ENCODE measurements around the gene MIEF2. TPM values are rescaled to one million over a fixed set of nuclear protein-coding genes. Genes with fewer than 3 reads are reported as not detected.

MIEF2 gene
- total and polyA plus RNA-seq, 4 donors: 2.4 to 13.1 (median 9.3) TPM

DNA sequence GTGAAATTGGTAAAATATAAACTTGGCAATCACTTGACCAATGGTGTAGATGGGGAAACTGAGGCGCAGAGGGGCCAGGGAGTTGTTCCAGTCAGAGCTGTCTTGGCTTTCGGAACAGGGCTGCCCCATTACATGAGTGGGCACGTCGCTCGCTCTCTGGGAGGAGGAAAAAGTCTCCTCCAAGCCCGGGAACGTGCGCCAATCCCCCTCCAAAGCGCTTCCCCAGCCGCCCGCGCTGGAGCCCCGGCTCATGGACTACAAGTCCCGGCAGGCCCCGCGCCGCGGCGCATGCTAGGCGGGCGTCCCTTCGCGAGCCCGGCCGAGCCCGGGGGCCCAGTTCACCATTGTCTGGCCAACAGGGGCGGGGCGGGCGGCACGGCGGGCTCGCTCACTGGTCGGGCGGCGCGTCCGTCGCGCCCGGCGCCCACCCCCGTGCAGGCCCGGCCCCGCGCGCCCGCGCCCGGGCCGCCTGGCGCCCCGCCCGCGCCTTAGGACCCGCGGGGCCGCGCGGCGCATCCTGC, 35.3 kb upstream of the MIEF2 start, which contains the start of gene LLGL1:
Gene LLGL1, plus strand, starts transcription at position 515 of the 521 bp plus-strand sequence. CDS start 48 bp downstream, outside the sequence.
- intact Hi-C loops (cut with DNase I): no loop called here
- peak; percentile 98 to 99 for DNase-seq
- no peaks in the 10 kb centered on the region for H3K9me3 ChIP-seq (ENCODE audit: control insufficient read depth, low read length)
- no peaks in the 10 kb centered on the region for H3K36me3 ChIP-seq (ENCODE audit: control insufficient read depth in 1 of 2, insufficient read depth in 2 of 2, low read length in 1 of 2)
- peak; percentile 97 for ATAC-seq (ENCODE audit: low FRiP score)
- H3K27me3 ChIP-seq (ENCODE audit: control insufficient read depth in 1 of 2, insufficient read depth in 2 of 2, low read length in 1 of 2): no peaks in the 10 kb centered on the region
- no peak within 1 kb of the TSS for H3K27ac ChIP-seq (ENCODE audit: low read depth in 1 of 2, low read length in 2 of 2)
- H3K4me1 ChIP-seq (ENCODE audit: control insufficient read depth in 1 of 2, insufficient read depth in 2 of 2, low read length in 2 of 2): no peaks in the 10 kb centered on the region
- peak within 1 kb of the TSS; percentile 91 to 94 for H3K4me3 ChIP-seq (ENCODE audit: low read length in 2 of 2)
- 1 to 2% methylated on average over 36 to 60 of the region's 60 CpGs for WGBS, 2 donors

GRCh38 chr17:18225642-18226283, 34.7 kb upstream of the MIEF2 start:
- H3K27ac ChIP-seq (ENCODE audit: low read depth in 1 of 2, low read length in 2 of 2): no peak overlapping the region

GRCh38 chr17:18226284-18226945, 34.0 kb upstream of the MIEF2 start:
- intact Hi-C loops (cut with DNase I): no loop called here
- ATAC-seq (ENCODE audit: low FRiP score): no peak
- 18 to 22% methylated on average over 16 of the region's 16 CpGs for WGBS, 2 donors
- no peaks in the 10 kb centered on the region for H3K36me3 ChIP-seq (ENCODE audit: control insufficient read depth in 1 of 2, insufficient read depth in 2 of 2, low read length in 1 of 2)
- no peak overlapping the region for H3K27ac ChIP-seq (ENCODE audit: low read depth in 1 of 2, low read length in 2 of 2)
- H3K4me1 ChIP-seq (ENCODE audit: control insufficient read depth in 1 of 2, insufficient read depth in 2 of 2, low read length in 2 of 2): no peaks in the 10 kb centered on the region
- H3K27me3 ChIP-seq (ENCODE audit: control insufficient read depth in 1 of 2, insufficient read depth in 2 of 2, low read length in 1 of 2): no peaks in the 10 kb centered on the region
- peak overlapping the region; percentile 91 to 94 for H3K4me3 ChIP-seq (ENCODE audit: low read length in 2 of 2)
- H3K9me3 ChIP-seq (ENCODE audit: control insufficient read depth, low read length): no peaks in the 10 kb centered on the region
- DNase-seq: peak in 1 of 2 donors; percentile 74

More at GRCh38 chr17:18225642-18226283, 34.7 kb upstream of the MIEF2 start:
- DNase-seq (no peak), ATAC-seq (ENCODE audit: low FRiP score) (peak; percentile 8)
- intact Hi-C loops (cut with DNase I): no loop called here
- H3K27me3 ChIP-seq (ENCODE audit: control insufficient read depth in 1 of 2, insufficient read depth in 2 of 2, low read length in 1 of 2): no peaks in the 10 kb centered on the region
- 0 to 1% methylated on average over 12 to 57 of the region's 57 CpGs for WGBS, 2 donors
- no peaks in the 10 kb centered on the region for H3K4me1 ChIP-seq (ENCODE audit: control insufficient read depth in 1 of 2, insufficient read depth in 2 of 2, low read length in 2 of 2)
- H3K9me3 ChIP-seq (ENCODE audit: control insufficient read depth, low read length): no peaks in the 10 kb centered on the region
- H3K4me3 ChIP-seq (ENCODE audit: low read length in 2 of 2): peak overlapping the region; percentile 91 to 94
- no peaks in the 10 kb centered on the region for H3K36me3 ChIP-seq (ENCODE audit: control insufficient read depth in 1 of 2, insufficient read depth in 2 of 2, low read length in 1 of 2)

GRCh38 chr17:18227635-18228034, 32.8 kb upstream of the MIEF2 start:
- intact Hi-C loops (cut with DNase I): no loop called here
- DNase-seq (no peak), ATAC-seq (ENCODE audit: low FRiP score) (no peak)
- H3K4me3 ChIP-seq (ENCODE audit: low read length in 2 of 2): no peak overlapping the region
- no peaks in the 10 kb centered on the region for H3K36me3 ChIP-seq (ENCODE audit: control insufficient read depth in 1 of 2, insufficient read depth in 2 of 2, low read length in 1 of 2)
- no peak overlapping the region for H3K27ac ChIP-seq (ENCODE audit: low read depth in 1 of 2, low read length in 2 of 2)
- no peaks in the 10 kb centered on the region for H3K27me3 ChIP-seq (ENCODE audit: control insufficient read depth in 1 of 2, insufficient read depth in 2 of 2, low read length in 1 of 2)
- 97 to 99% methylated on average over 5 of the region's 5 CpGs for WGBS, 2 donors
- no peaks in the 10 kb centered on the region for H3K4me1 ChIP-seq (ENCODE audit: control insufficient read depth in 1 of 2, insufficient read depth in 2 of 2, low read length in 2 of 2)
- no peaks in the 10 kb centered on the region for H3K9me3 ChIP-seq (ENCODE audit: control insufficient read depth, low read length)

- intact Hi-C loops (cut with DNase I): no loop called here
- Histone ChIP-seq H3K27me3 (ENCODE audit: control insufficient read depth in 1 of 2, insufficient read depth in 2 of 2, low read length in 1 of 2) (no peaks in the 10 kb centered on the region), H3K27ac (ENCODE audit: low read depth in 1 of 2, low read length in 2 of 2) (no peak overlapping the region), H3K36me3 (ENCODE audit: control insufficient read depth in 1 of 2, insufficient read depth in 2 of 2, low read length in 1 of 2) (no peaks in the 10 kb centered on the region), H3K9me3 (ENCODE audit: control insufficient read depth, low read length) (no peaks in the 10 kb centered on the region), H3K4me1 (ENCODE audit: control insufficient read depth in 1 of 2, insufficient read depth in 2 of 2, low read length in 2 of 2) (no peaks in the 10 kb centered on the region), H3K4me3 (ENCODE audit: low read length in 2 of 2) (no peak overlapping the region)
- no peak for ATAC-seq (ENCODE audit: low FRiP score)
- DNase-seq: no peak
- 89 to 90% methylated on average over 10 of the region's 10 CpGs for WGBS, 2 donors
Observed at GRCh38 chr17:18228176-18228682, 32.2 kb upstream of the MIEF2 start.

GRCh38 chr17:18229254-18229653, 31.2 kb upstream of the MIEF2 start:
- ATAC-seq (ENCODE audit: low FRiP score): no peak
- 86% methylated on average over 4 of the region's 4 CpGs for WGBS, 2 donors
- Histone ChIP-seq H3K36me3 (ENCODE audit: control insufficient read depth in 1 of 2, insufficient read depth in 2 of 2, low read length in 1 of 2) (peaks cover 0 to 4% of the 10 kb centered on the region in 2 donors), H3K27me3 (ENCODE audit: control insufficient read depth in 1 of 2, insufficient read depth in 2 of 2, low read length in 1 of 2) (no peaks in the 10 kb centered on the region), H3K27ac (ENCODE audit: low read depth in 1 of 2, low read length in 2 of 2) (no peak overlapping the region), H3K4me3 (ENCODE audit: low read length in 2 of 2) (no peak overlapping the region), H3K4me1 (ENCODE audit: control insufficient read depth in 1 of 2, insufficient read depth in 2 of 2, low read length in 2 of 2) (no peaks in the 10 kb centered on the region), H3K9me3 (ENCODE audit: control insufficient read depth, low read length) (no peaks in the 10 kb centered on the region)
- intact Hi-C loops (cut with DNase I): no loop called here
- no peak for DNase-seq

DNA sequence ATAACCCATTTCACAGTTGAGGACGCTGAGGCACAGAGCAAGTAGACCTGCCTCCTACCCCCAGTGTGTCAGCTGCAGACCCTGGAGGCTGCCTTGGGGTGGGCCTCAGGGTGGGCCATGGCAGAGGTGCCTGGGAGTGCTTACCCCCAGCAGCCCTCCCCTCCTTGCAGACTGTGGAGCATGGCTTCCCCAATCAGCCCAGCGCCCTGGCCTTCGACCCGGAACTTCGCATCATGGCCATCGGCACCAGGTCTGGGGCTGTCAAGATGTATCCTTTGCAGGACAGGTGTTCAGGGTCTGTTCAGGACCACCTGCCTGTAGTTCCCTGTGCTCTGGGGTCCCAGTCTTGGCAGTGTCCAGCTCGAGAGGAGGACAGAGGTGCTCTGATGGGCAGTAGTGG, 30.7 kb upstream of the MIEF2 start:
- no peak overlapping the region for H3K4me3 ChIP-seq (ENCODE audit: low read length in 2 of 2)
- H3K36me3 ChIP-seq (ENCODE audit: control insufficient read depth in 1 of 2, insufficient read depth in 2 of 2, low read length in 1 of 2): peaks cover 0 to 4% of the 10 kb centered on the region in 2 donors
- no peaks in the 10 kb centered on the region for H3K4me1 ChIP-seq (ENCODE audit: control insufficient read depth in 1 of 2, insufficient read depth in 2 of 2, low read length in 2 of 2)
- no peaks in the 10 kb centered on the region for H3K9me3 ChIP-seq (ENCODE audit: control insufficient read depth, low read length)
- DNase-seq (no peak), ATAC-seq (ENCODE audit: low FRiP score) (no peak)
- WGBS, 2 donors: 94 to 97% methylated on average over 6 to 7 of the region's 7 CpGs
- intact Hi-C loops (cut with DNase I): no loop called here
- no peak overlapping the region for H3K27ac ChIP-seq (ENCODE audit: low read depth in 1 of 2, low read length in 2 of 2)
- H3K27me3 ChIP-seq (ENCODE audit: control insufficient read depth in 1 of 2, insufficient read depth in 2 of 2, low read length in 1 of 2): no peaks in the 10 kb centered on the region

DNA sequence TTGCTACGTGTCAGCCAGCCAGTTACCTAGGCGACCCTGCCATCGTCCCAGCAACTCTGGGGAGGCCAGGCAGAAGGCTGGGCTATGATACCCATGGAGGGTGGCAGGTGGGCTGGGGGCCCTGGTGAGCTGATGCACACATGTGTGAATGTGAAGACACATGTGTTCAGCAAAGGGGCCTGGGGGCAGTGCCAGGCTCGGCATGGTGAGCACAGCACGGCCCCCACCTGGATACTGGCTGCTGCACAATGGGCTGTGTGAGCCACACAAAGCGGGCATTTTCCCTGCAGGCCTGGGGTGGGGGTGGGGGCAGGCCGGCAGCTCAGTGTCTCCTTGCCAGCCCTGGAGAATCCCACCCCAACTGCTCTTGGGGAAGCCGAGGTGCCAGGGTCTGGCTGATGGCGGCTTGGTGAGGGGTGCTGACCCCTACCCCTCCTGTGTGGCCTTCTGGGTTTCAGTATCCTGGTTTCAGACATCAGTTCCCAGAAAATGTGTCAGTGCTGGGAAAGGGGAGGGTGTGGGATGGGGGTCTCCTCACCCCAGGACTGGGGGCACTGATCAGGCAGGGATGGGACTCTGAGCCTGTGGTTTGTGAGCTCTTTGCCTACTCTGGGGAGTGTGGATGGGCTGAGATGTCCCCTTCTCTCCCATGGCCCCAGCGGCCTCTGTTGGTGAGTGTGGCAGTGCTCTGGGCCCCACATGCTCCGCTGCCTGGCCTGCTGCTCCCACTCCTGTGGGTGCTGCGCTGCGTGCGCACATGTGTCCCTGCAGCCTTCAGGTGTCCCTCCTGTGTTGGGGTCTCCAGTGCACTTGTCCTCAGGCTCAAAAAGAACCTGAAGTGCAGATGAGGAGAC, 29.9 kb upstream of the MIEF2 start:
- Histone ChIP-seq H3K27me3 (ENCODE audit: control insufficient read depth in 1 of 2, insufficient read depth in 2 of 2, low read length in 1 of 2) (no peaks in the 10 kb centered on the region), H3K4me1 (ENCODE audit: control insufficient read depth in 1 of 2, insufficient read depth in 2 of 2, low read length in 2 of 2) (no peaks in the 10 kb centered on the region), H3K9me3 (ENCODE audit: control insufficient read depth, low read length) (no peaks in the 10 kb centered on the region), H3K36me3 (ENCODE audit: control insufficient read depth in 1 of 2, insufficient read depth in 2 of 2, low read length in 1 of 2) (peaks cover 0 to 4% of the 10 kb centered on the region in 2 donors), H3K27ac (ENCODE audit: low read depth in 1 of 2, low read length in 2 of 2) (no peak overlapping the region), H3K4me3 (ENCODE audit: low read length in 2 of 2) (no peak overlapping the region)
- ATAC-seq (ENCODE audit: low FRiP score): no peak
- intact Hi-C loops (cut with DNase I): no loop called here
- 78 to 83% methylated on average over 14 of the region's 14 CpGs for WGBS, 2 donors
- no peak for DNase-seq
